NCI-H2196 (cell line): Measurements from ENCODE around the gene CD9.
"Not testable (repeated sequence)": the region's sequence is repeated elsewhere in the genome, so short reads cannot be mapped to it uniquely, and the experiment has no call there.

Experiments
- DNase-seq: peaks from one replicate; lab custom pipeline; 2025; ENCODE audit not compliant: unreplicated experiment; lab: John Stamatoyannopoulos, UW

Gene CD9, protein sequence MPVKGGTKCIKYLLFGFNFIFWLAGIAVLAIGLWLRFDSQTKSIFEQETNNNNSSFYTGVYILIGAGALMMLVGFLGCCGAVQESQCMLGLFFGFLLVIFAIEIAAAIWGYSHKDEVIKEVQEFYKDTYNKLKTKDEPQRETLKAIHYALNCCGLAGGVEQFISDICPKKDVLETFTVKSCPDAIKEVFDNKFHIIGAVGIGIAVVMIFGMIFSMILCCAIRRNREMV

GRCh38 chr12:6200256-6201212 lies at the start of gene CD9:
CD9 (plus strand) TSS chr12:6200400; CDS start chr12:6200500, 100 bp downstream.
- peak; percentile 22 for DNase-seq

GRCh38 chr12:6154730-6155459 lies 45.3 kb upstream of the CD9 start:
- DNase-seq: no peak

GRCh38 chr12:6157482-6157881 lies 42.7 kb upstream of the CD9 start:
- DNase-seq: no peak

GRCh38 chr12:6158255-6158654 lies 41.9 kb upstream of the CD9 start:
- DNase-seq: no peak

- DNase-seq: no peak
Measured at GRCh38 chr12:6158749-6159148, 41.5 kb upstream of the CD9 start.

- not testable (repeated sequence) for DNase-seq
Measured at GRCh38 chr12:6159166-6160011, 40.8 kb upstream of the CD9 start.

- not testable (repeated sequence) for DNase-seq
Measured at GRCh38 chr12:6160049-6160649, 40.1 kb upstream of the CD9 start.

DNA sequence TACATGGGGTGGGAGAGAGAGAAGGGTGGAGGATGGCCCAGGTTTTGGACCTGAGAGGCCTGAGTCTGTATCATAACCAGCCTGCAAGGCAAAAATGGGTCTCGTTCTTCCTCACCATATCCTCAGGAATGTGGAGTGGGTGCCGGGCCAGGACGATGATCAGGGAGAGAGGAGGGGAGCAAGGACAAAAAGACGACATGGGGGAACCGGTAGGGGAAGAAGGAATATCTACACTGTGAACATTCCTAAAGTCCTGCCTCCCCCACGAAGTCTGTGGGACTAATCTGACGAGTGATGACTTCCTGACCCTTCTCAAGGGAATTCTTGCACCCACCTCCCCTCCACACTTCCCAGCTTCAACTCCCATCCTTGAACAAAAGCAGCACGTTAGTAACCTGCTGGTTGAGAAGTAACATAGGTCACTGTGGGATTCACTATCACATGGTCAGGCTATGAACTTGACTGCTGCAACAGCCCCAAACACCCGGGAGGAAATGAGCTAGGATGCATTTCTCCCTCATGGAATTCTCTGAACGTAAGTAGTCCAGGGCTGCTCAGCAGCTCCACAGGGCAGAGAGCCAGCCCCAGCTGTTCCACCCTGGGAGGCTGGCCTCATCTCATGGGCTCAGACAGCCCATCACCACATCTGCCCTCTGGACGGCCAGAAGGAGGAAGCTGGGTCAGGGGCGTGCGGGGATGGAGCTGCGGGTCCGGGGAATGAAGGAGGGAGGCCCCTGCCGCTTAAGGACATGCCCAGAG lies 38.9 kb upstream of the CD9 start:
- no peak for DNase-seq

DNA sequence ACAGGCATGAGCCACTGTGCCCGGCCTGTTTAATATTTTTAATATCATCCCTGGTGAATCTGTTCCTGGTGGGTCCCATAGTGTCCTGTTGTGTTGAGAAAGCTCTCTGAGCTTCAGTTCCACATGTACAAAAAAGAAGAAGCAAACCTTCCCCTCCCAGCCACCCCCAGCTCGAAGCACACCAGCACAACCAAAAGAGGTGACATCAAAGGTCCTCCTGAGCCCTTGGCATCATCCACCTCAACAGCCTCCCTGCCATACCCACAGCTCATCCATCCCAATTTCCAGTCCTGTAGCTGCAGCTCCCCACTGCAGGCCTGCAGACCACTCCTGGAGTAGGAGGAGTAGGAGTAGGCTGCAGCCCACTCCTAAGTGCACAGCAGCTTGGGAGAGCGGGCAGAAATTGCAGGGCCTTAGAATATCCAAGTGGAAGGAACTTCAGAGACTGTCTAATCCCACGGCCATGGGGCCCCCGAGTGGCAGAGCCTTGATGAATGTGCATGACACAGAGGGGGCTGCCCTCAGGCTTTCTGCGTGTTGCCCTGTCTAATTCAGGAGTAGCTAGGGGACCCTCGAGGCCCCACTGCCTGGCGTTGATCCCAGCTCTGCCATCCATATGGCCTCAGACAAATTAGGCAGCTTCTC lies 36.7 kb upstream of the CD9 start:
- no peak for DNase-seq

- DNase-seq: no peak
Measured at GRCh38 chr12:6165395-6165794, 34.8 kb upstream of the CD9 start.

GRCh38 chr12:6166808-6167207 lies 33.4 kb upstream of the CD9 start:
- DNase-seq: no peak

GRCh38 chr12:6167327-6168280 lies 32.6 kb upstream of the CD9 start:
- no peak for DNase-seq

GRCh38 chr12:6171409-6172015 lies 28.7 kb upstream of the CD9 start:
- no peak for DNase-seq

- DNase-seq: no peak
Measured at GRCh38 chr12:6172086-6172485, 28.1 kb upstream of the CD9 start.

- no peak for DNase-seq
Measured at GRCh38 chr12:6172862-6173261, 27.3 kb upstream of the CD9 start.

DNA sequence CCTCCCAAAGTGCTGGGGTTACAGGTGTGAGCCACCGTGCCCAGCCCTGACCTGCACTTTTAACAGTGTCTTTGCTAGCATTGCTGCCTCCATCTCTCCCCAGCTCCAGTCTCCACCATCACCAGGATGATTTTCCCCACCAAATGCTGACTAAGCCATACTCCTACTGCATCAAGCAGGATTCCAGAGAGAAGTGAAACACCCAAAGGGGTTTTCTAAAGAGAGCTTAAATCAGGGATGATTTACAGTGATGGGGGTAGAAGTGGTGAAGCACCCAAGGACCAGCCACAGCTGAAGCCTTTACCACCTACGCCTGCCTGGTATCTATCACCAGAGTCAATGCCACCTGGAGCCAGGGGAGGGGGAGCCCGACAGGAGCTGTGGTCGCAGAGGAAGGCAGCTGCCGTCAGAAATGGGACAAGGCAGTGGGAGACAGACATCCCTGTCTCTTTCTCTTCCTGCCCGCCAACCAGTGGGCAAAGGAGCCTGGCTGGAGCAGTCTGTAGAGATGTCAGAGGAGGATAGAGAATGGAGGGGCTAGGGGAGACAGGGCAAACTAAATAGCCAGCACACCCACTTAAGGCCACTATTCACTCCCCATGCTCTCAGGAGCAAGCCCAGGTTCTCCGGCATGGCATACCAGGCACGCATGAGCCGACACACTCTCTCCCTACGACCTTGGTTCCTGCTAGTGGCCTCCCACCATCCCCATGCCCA lies 22.4 kb upstream of the CD9 start:
- no peak for DNase-seq
